CD14-positive monocyte (primary cell): ENCODE results near the gene DNAJA4. TPM values are rescaled to one million over a fixed set of nuclear protein-coding genes. Genes with fewer than 3 reads are reported as not detected.

Experiments used
- DNase-seq, 3 donors: peaks; one replicate each; pipeline ENCODE4 v3.0.0-alpha.2; 2011 to 2022
- H2AFZ ChIP-seq: 2 replicates; pipeline ENCODE4 v1.6.0; 2012; ENCODE audit warnings: mild to moderate bottlenecking, low read depth, low read length, inconsistent platforms; ENCODE audit not compliant: insufficient read depth, poor library complexity, severe bottlenecking
- H3K27ac ChIP-seq, 2 donors: 1 replicate in 1 of 2; 2 replicates in 1 of 2; pipeline ENCODE4 v1.5.1; 2012 to 2013; ENCODE audit warnings: low read length in 2 of 2, control low read depth in 1 of 2, inconsistent platforms in 1 of 2, low read depth in 1 of 2, mild to moderate bottlenecking in 1 of 2
- H3K27me3 ChIP-seq, 2 donors: one replicate each; pipeline versions ENCODE4 v1.6.0 to v1.6.1; 2011 to 2013; ENCODE audit warnings: low read length in 2 of 2; ENCODE audit not compliant: control insufficient read depth in 2 of 2, insufficient read depth in 2 of 2
- H3K36me3 ChIP-seq, 2 donors: replicated peaks in 1 of 2; 1 replicate in 1 of 2; 2 replicates in 1 of 2; pipeline versions ENCODE4 v1.5.1 to v1.6.1; 2012 to 2013; ENCODE audit warnings: low read length in 2 of 2, control low read depth in 1 of 2, inconsistent platforms in 1 of 2, mild to moderate bottlenecking in 1 of 2; ENCODE audit not compliant: insufficient read depth in 2 of 2, control insufficient read depth in 1 of 2
- H3K4me1 ChIP-seq, 2 donors: 1 replicate in 1 of 2; 2 replicates in 1 of 2; pipeline versions ENCODE4 v1.5.1 to v1.6.1; 2012 to 2013; ENCODE audit warnings: low read length in 2 of 2, control low read depth in 1 of 2, inconsistent platforms in 1 of 2, mild to moderate bottlenecking in 1 of 2, moderate library complexity in 1 of 2; ENCODE audit not compliant: insufficient read depth in 2 of 2, control insufficient read depth in 1 of 2
- H3K4me2 ChIP-seq: replicated peaks from 2 replicates; pipeline ENCODE3; 2012; ENCODE audit warnings: low read length, moderate library complexity, mild to moderate bottlenecking; ENCODE audit not compliant: poor library complexity, severe bottlenecking; ENCODE audit errors: extremely low read depth
- H3K4me3 ChIP-seq, 3 experiments: fragments of 200-600 bp in 1 of 3; sonication (generic) in 1 of 3; replicated peaks in 1 of 3; 1 replicate in 2 of 3; 2 replicates in 1 of 3; pipeline ENCODE4 v1.5.1; 2011 to 2013; ENCODE audit warnings: low read length in 3 of 3, mild to moderate bottlenecking in 3 of 3, control low read depth in 2 of 3, low read depth in 2 of 3, inconsistent platforms in 1 of 3, moderate library complexity in 1 of 3
- H3K79me2 ChIP-seq: 2 replicates; pipeline ENCODE4 v1.6.0; 2012; ENCODE audit warnings: mild to moderate bottlenecking, control low read depth, inconsistent platforms, low read length, moderate library complexity; ENCODE audit not compliant: insufficient read depth
- H3K9ac ChIP-seq: 2 replicates; pipeline ENCODE4 v1.6.0; 2017; ENCODE audit warnings: low read length, mild to moderate bottlenecking; ENCODE audit not compliant: insufficient read depth, poor library complexity, severe bottlenecking
- H3K9me3 ChIP-seq, 2 donors: replicated peaks in 1 of 2; 1 replicate in 1 of 2; 2 replicates in 1 of 2; pipeline versions ENCODE4 v1.5.1 to v1.6.1; 2012 to 2013; ENCODE audit warnings: low read length in 2 of 2, control low read depth in 1 of 2; ENCODE audit not compliant: control insufficient read depth in 1 of 2, insufficient read depth in 1 of 2
- H4K20me1 ChIP-seq: 2 replicates; pipeline ENCODE4 v1.6.0; 2012; ENCODE audit warnings: mild to moderate bottlenecking, low read length, control low read depth, moderate library complexity; ENCODE audit not compliant: insufficient read depth
- H3K27ac Mint-ChIP-seq, 7 donors: one replicate each; pipeline ENCODE4 v1.8.0; 2020; ENCODE audit warnings: mild to moderate bottlenecking in 7 of 7, mixed read lengths in 7 of 7, moderate library complexity in 6 of 7, inconsistent platforms in 2 of 7
- H3K27me3 Mint-ChIP-seq, 3 donors: one replicate each; pipeline ENCODE4 v1.8.0; 2021 to 2022; ENCODE audit warnings: low read depth in 3 of 3, mild to moderate bottlenecking in 3 of 3, mixed read lengths in 3 of 3, moderate library complexity in 3 of 3, inconsistent platforms in 1 of 3
- H3K36me3 Mint-ChIP-seq, 2 donors: one replicate each; pipeline ENCODE4 v1.8.0; 2020; ENCODE audit warnings: mixed read lengths in 2 of 2, inconsistent platforms in 1 of 2, mild to moderate bottlenecking in 1 of 2
- H3K4me1 Mint-ChIP-seq: one replicate; pipeline ENCODE4 v1.8.0; 2020; ENCODE audit warnings: mild to moderate bottlenecking, mixed read lengths
- H3K4me3 Mint-ChIP-seq, 2 donors: one replicate each; pipeline ENCODE4 v1.8.0; 2020; ENCODE audit warnings: mild to moderate bottlenecking in 2 of 2, mixed read lengths in 2 of 2, moderate library complexity in 1 of 2
- H3K9me3 Mint-ChIP-seq, 7 donors: one replicate each; pipeline ENCODE4 v1.8.0; 2020 to 2022; ENCODE audit warnings: mixed read lengths in 7 of 7, mild to moderate bottlenecking in 6 of 7, moderate library complexity in 6 of 7, inconsistent platforms in 2 of 7
- CTCF ChIP-seq: fragments of 200-600 bp; IDR thresholded peaks from one replicate; pipeline ENCODE4 v1.8.0; 2022; ENCODE audit warnings: antibody characterized with exemption, mild to moderate bottlenecking
- WGBS: methylation state at CpG from one replicate; pipeline ENCODE4 v1.1.5; 2013; ENCODE audit warnings: missing lambda C conversion rate; ENCODE audit not compliant: insufficient coverage; 5-methylcytosine and 5-hydroxymethylcytosine counted together
- intact Hi-C, 2 donors: fragments of 100-400 bp; cut with micrococcal nuclease; formaldehyde crosslinking; loops; one replicate each; pipeline versions ENCODE4 v1.15.0 to v1.15.1; 2023
- polyA plus RNA-seq, 3 donors: library from polyadenylated mRNA; depleted of rRNA in 1 of 3; unstranded in 2 of 3; stranded (reverse) in 1 of 3; fragments of 300-500 nt in 2 of 3; fragments of >200 nt in 1 of 3; fragmentation: Illumina TruSeq in 2 of 3; gene quantifications; 1 replicate in 2 of 3; 2 replicates in 1 of 3; pipeline ENCODE4 v1.2.3, GENCODE V29; 2012 to 2021

The DNAJA4 gene
- polyA plus RNA-seq, 3 donors = 2.4 to 20.9 (median 2.5) TPM

GRCh38 chr15:78261062-78261461 lies 3.3 kb upstream of the DNAJA4 start:
- no peak for TF ChIP-seq CTCF
- Histone ChIP-seq H4K20me1 (no peaks in the 10 kb centered on the region), H3K4me3 (no peak overlapping the region), H3K4me1 (peaks cover 11 to 19% of the 10 kb centered on the region in 2 donors), H3K4me2 (no peak overlapping the region), H3K79me2 (peaks cover 8% of the 10 kb centered on the region), H2AFZ (no peak overlapping the region), H3K9ac (no peak overlapping the region), H3K9me3 (no peaks in the 10 kb centered on the region), H3K36me3 (no peaks in the 10 kb centered on the region), H3K27ac (no peak overlapping the region), H3K27me3 (no peaks in the 10 kb centered on the region)
- Mint-ChIP-seq H3K9me3 (no peaks in the 10 kb centered on the region), H3K4me3 (no peak overlapping the region), H3K4me1 (peaks cover 12% of the 10 kb centered on the region), H3K27ac (peak overlapping the region in 1 of 7 donors; percentile 42), H3K27me3 (peaks cover 0 to 3% (median 3%) of the 10 kb centered on the region in 3 donors), H3K36me3 (no peaks in the 10 kb centered on the region)
- WGBS = 90% methylated on average over 3 of the region's 3 CpGs
- intact Hi-C loops = no loop called here
- no peak for DNase-seq

- Mint-ChIP-seq H3K36me3 (peaks cover 0 to 2% of the 10 kb centered on the region in 2 donors), H3K4me3 (peak overlapping the region; percentile 67 to 75), H3K4me1 (peaks cover 19% of the 10 kb centered on the region), H3K9me3 (no peaks in the 10 kb centered on the region), H3K27ac (peak overlapping the region in 1 of 7 donors; percentile 30), H3K27me3 (peaks cover 0 to 3% (median 3%) of the 10 kb centered on the region in 3 donors)
- 88% methylated on average over 5 of the region's 7 CpGs for WGBS
- no peaks in the 10 kb centered on the region for H3K9me3 ChIP-seq
- peak overlapping the region; percentile 91 for H2AFZ ChIP-seq
- no peak overlapping the region for H3K9ac ChIP-seq
- H3K27ac ChIP-seq = no peak overlapping the region
- no peaks in the 10 kb centered on the region for H3K27me3 ChIP-seq
- no peak for DNase-seq
- peaks cover 9% of the 10 kb centered on the region for H3K79me2 ChIP-seq
- no peaks in the 10 kb centered on the region for H4K20me1 ChIP-seq
- peaks cover 11 to 19% of the 10 kb centered on the region in 2 donors for H3K4me1 ChIP-seq
- intact Hi-C loops = no loop called here
- no peaks in the 10 kb centered on the region for H3K36me3 ChIP-seq
- no peak overlapping the region for H3K4me3 ChIP-seq
- no peak for TF ChIP-seq CTCF
- no peak overlapping the region for H3K4me2 ChIP-seq
Observed at GRCh38 chr15:78263351-78263781, 996 bp upstream of the DNAJA4 start.
